Measurements from ENCODE around the gene SNX2. TPM values are rescaled to one million over a fixed set of nuclear protein-coding genes. Genes with fewer than 3 reads are reported as not detected.

SNX2 gene
- total and polyA plus RNA-seq, 9 of the 15 experiments (the other 6 are each of a cell fraction or from before 2014, with no cell fraction given), result 35.2 to 86.0 (median 58.1) TPM

- TF ChIP-seq CEBPZ (IDR thresholded peaks at IDR 0.05; ENCODE audit: borderline replicate concordance, low read depth, low read length) (no peak), MEIS2 (IDR thresholded peaks at IDR 0.05; ENCODE audit: partially characterized antibody) (no peak), TARDBP (IDR thresholded peaks at IDR 0.05) (no peak), ZEB2 (IDR thresholded peaks at IDR 0.05) (peak; percentile 72), ZNF444 (CRISPR knock-in tag; IDR thresholded peaks at IDR 0.05) (no peak), CBX5 (IDR thresholded peaks at IDR 0.05; ENCODE audit: borderline replicate concordance, low read depth) (no peak), DNMT1 (IDR thresholded peaks at IDR 0.05) (no peak), NBN (IDR thresholded peaks at IDR 0.05; ENCODE audit: low read depth) (no peak), TEAD4 (IDR thresholded peaks at IDR 0.05; ENCODE audit: low read length) (no peak), TEAD4 (CRISPR knock-in tag; IDR thresholded peaks at IDR 0.05; ENCODE audit: borderline replicate concordance) (no peak), TAF7 (tag; IDR thresholded peaks at IDR 0.05) (peak; percentile 76)
- TF ChIP-seq, protein P1, sequence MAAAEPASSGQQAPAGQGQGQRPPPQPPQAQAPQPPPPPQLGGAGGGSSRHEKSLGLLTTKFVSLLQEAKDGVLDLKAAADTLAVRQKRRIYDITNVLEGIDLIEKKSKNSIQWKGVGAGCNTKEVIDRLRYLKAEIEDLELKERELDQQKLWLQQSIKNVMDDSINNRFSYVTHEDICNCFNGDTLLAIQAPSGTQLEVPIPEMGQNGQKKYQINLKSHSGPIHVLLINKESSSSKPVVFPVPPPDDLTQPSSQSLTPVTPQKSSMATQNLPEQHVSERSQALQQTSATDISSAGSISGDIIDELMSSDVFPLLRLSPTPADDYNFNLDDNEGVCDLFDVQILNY (CRISPR knock-in tag; IDR thresholded peaks at IDR 0.05), result no peak
- TF ChIP-seq, protein P2, sequence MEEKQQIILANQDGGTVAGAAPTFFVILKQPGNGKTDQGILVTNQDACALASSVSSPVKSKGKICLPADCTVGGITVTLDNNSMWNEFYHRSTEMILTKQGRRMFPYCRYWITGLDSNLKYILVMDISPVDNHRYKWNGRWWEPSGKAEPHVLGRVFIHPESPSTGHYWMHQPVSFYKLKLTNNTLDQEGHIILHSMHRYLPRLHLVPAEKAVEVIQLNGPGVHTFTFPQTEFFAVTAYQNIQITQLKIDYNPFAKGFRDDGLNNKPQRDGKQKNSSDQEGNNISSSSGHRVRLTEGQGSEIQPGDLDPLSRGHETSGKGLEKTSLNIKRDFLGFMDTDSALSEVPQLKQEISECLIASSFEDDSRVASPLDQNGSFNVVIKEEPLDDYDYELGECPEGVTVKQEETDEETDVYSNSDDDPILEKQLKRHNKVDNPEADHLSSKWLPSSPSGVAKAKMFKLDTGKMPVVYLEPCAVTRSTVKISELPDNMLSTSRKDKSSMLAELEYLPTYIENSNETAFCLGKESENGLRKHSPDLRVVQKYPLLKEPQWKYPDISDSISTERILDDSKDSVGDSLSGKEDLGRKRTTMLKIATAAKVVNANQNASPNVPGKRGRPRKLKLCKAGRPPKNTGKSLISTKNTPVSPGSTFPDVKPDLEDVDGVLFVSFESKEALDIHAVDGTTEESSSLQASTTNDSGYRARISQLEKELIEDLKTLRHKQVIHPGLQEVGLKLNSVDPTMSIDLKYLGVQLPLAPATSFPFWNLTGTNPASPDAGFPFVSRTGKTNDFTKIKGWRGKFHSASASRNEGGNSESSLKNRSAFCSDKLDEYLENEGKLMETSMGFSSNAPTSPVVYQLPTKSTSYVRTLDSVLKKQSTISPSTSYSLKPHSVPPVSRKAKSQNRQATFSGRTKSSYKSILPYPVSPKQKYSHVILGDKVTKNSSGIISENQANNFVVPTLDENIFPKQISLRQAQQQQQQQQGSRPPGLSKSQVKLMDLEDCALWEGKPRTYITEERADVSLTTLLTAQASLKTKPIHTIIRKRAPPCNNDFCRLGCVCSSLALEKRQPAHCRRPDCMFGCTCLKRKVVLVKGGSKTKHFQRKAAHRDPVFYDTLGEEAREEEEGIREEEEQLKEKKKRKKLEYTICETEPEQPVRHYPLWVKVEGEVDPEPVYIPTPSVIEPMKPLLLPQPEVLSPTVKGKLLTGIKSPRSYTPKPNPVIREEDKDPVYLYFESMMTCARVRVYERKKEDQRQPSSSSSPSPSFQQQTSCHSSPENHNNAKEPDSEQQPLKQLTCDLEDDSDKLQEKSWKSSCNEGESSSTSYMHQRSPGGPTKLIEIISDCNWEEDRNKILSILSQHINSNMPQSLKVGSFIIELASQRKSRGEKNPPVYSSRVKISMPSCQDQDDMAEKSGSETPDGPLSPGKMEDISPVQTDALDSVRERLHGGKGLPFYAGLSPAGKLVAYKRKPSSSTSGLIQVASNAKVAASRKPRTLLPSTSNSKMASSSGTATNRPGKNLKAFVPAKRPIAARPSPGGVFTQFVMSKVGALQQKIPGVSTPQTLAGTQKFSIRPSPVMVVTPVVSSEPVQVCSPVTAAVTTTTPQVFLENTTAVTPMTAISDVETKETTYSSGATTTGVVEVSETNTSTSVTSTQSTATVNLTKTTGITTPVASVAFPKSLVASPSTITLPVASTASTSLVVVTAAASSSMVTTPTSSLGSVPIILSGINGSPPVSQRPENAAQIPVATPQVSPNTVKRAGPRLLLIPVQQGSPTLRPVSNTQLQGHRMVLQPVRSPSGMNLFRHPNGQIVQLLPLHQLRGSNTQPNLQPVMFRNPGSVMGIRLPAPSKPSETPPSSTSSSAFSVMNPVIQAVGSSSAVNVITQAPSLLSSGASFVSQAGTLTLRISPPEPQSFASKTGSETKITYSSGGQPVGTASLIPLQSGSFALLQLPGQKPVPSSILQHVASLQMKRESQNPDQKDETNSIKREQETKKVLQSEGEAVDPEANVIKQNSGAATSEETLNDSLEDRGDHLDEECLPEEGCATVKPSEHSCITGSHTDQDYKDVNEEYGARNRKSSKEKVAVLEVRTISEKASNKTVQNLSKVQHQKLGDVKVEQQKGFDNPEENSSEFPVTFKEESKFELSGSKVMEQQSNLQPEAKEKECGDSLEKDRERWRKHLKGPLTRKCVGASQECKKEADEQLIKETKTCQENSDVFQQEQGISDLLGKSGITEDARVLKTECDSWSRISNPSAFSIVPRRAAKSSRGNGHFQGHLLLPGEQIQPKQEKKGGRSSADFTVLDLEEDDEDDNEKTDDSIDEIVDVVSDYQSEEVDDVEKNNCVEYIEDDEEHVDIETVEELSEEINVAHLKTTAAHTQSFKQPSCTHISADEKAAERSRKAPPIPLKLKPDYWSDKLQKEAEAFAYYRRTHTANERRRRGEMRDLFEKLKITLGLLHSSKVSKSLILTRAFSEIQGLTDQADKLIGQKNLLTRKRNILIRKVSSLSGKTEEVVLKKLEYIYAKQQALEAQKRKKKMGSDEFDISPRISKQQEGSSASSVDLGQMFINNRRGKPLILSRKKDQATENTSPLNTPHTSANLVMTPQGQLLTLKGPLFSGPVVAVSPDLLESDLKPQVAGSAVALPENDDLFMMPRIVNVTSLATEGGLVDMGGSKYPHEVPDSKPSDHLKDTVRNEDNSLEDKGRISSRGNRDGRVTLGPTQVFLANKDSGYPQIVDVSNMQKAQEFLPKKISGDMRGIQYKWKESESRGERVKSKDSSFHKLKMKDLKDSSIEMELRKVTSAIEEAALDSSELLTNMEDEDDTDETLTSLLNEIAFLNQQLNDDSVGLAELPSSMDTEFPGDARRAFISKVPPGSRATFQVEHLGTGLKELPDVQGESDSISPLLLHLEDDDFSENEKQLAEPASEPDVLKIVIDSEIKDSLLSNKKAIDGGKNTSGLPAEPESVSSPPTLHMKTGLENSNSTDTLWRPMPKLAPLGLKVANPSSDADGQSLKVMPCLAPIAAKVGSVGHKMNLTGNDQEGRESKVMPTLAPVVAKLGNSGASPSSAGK (IDR thresholded peaks at IDR 0.05), result no peak
Measured at GRCh38 chr5:122774861-122775549, at the start of gene SNX2 (continued).

All from K562 (cell line).